CD4-positive, alpha-beta T cell treated with Interleukin-1 beta for 1 hour (primary cell): Measurements from ENCODE around the gene OPRL1.
A peak's percentile ranks its signal among the peaks of the same experiment; 100 is the strongest.

ENCODE experiments used
- DNase-seq, 2 donors: peaks; one replicate each; pipeline ENCODE4 v3.0.0-alpha.2; 2020 to 2022

Gene OPRL1

GRCh38 chr20:64042054-64042781 lies 37.7 kb upstream of the OPRL1 start:
- DNase-seq: no peak

GRCh38 chr20:64043768-64044167 lies 36.1 kb upstream of the OPRL1 start:
- no peak for DNase-seq

- no peak for DNase-seq
These were observed 35.2 kb upstream of the OPRL1 start for GRCh38 chr20:64044484-64045247.

GRCh38 chr20:64045346-64046011 lies 34.4 kb upstream of the OPRL1 start:
- no peak for DNase-seq

GRCh38 chr20:64047046-64047389 lies 32.9 kb upstream of the OPRL1 start:
- DNase-seq: no peak

- DNase-seq: no peak
These were observed 31.9 kb upstream of the OPRL1 start for GRCh38 chr20:64047968-64048401.

- DNase-seq: no peak
These were observed 31.4 kb upstream of the OPRL1 start for GRCh38 chr20:64048402-64049044.

- DNase-seq: peak in 1 of 2 donors; percentile 26
These were observed 30.6 kb upstream of the OPRL1 start, which contains the start of gene SOX18 for GRCh38 chr20:64049060-64049877. Gene SOX18 (minus strand): TSS chr20:64049639. CDS start chr20:64049516, 123 bp downstream.

- no peak for DNase-seq
These were observed 30.0 kb upstream of the OPRL1 start for GRCh38 chr20:64049878-64050260.

GRCh38 chr20:64050261-64051032 lies 29.4 kb upstream of the OPRL1 start:
- DNase-seq: no peak

- DNase-seq: no peak
These were observed 28.8 kb upstream of the OPRL1 start for GRCh38 chr20:64051033-64051452.

- no peak for DNase-seq
These were observed 28.1 kb upstream of the OPRL1 start for GRCh38 chr20:64051561-64052325.

- no peak for DNase-seq
These were observed 27.6 kb upstream of the OPRL1 start for GRCh38 chr20:64052326-64052722.

GRCh38 chr20:64052987-64053840 lies 26.7 kb upstream of the OPRL1 start:
- no peak for DNase-seq

- DNase-seq: no peak
These were observed 25.8 kb upstream of the OPRL1 start for GRCh38 chr20:64053841-64054661.

GRCh38 chr20:64055396-64055892 lies 24.4 kb upstream of the OPRL1 start:
- no peak for DNase-seq

GRCh38 chr20:64055893-64056638 lies 23.8 kb upstream of the OPRL1 start:
- no peak for DNase-seq

GRCh38 chr20:64056639-64056888 lies 23.3 kb upstream of the OPRL1 start:
- no peak for DNase-seq
